Measurements from ENCODE around the gene ARID1B. TPM values are rescaled to one million over a fixed set of nuclear protein-coding genes. Genes with fewer than 3 reads are reported as not detected.
A peak's percentile ranks its signal among the peaks of the same experiment; 100 is the strongest.

Gene ARID1B
- total and polyA plus RNA-seq, 12 donors = 13.3 to 85.6 (median 50.9) TPM

DNA sequence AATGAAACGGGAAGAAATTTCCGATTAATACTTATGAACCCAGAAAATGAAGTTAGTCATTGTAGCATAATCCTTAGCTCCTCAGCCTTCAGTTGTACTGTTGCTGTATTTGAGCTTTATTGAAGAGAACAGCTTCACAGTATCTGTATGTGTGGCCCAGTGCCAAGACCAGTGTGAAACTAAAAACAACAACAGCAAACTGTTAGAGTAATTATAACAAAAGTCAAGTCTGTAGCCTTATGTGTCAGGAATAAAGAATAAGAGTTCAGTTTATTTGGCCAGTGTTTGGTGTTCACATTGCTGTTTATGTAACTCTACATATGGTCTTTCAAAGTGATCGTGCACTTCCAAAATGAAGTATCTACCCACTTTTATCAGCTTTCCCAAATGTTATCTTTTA is 70.9 kb downstream of the ARID1B start:
- intact Hi-C loops (cut with DNase I) = no loop called here
- Histone ChIP-seq H3K4me1 (replicated peaks in 1 of 2) (peaks cover 8 to 65% of the 10 kb centered on the region in 2 donors), H3K27me3 (no peaks in the 10 kb centered on the region), H3K27ac (no peak overlapping the region), H3K4me3 (no peak overlapping the region), H3K36me3 (replicated peaks in 1 of 2) (no peaks in the 10 kb centered on the region), H3K9me3 (replicated peaks in 1 of 3) (no peaks in the 10 kb centered on the region)
- WGBS, 4 donors = 57 to 74% (median 60%) methylated on average over 3 of the region's 3 CpGs
- no peak for DNase-seq
- TF ChIP-seq, protein P1, sequence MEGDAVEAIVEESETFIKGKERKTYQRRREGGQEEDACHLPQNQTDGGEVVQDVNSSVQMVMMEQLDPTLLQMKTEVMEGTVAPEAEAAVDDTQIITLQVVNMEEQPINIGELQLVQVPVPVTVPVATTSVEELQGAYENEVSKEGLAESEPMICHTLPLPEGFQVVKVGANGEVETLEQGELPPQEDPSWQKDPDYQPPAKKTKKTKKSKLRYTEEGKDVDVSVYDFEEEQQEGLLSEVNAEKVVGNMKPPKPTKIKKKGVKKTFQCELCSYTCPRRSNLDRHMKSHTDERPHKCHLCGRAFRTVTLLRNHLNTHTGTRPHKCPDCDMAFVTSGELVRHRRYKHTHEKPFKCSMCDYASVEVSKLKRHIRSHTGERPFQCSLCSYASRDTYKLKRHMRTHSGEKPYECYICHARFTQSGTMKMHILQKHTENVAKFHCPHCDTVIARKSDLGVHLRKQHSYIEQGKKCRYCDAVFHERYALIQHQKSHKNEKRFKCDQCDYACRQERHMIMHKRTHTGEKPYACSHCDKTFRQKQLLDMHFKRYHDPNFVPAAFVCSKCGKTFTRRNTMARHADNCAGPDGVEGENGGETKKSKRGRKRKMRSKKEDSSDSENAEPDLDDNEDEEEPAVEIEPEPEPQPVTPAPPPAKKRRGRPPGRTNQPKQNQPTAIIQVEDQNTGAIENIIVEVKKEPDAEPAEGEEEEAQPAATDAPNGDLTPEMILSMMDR (IDR thresholded peaks at IDR 0.05) = no peak
- no peak for TF ChIP-seq POLR2A (IDR thresholded peaks at IDR 0.05)

DNA sequence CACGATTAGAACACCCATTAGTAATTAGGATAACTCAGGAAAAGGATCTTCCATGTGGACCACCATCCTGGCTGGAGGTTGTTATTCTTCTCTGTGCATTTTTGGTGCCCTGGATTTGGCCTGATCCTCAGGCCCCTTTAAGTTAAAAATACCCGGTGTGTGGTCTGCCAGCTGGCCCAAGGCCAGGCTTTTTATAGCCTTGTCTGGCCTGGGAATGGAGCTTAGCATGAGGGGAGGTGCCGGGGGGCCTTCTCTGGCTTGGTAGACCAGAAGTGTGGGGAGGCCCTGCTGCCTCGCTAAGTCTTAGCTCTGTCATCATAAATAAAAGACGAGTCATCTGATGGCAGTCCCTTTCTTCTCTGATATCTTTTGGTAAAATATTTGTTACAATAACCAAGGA is 71.4 kb downstream of the ARID1B start:
- whole genome bisulfite sequencing, 4 donors = 19 to 31% (median 26%) methylated on average over 4 to 5 of the region's 5 CpGs
- DNase-seq = peak in 5 of 7 donors; percentile 26 to 68 (median 42)
- TF ChIP-seq, protein P1 (IDR thresholded peaks at IDR 0.05) = no peak
- no peak for TF ChIP-seq POLR2A (IDR thresholded peaks at IDR 0.05)
- no peaks in the 10 kb centered on the region for H3K27me3 ChIP-seq
- H3K27ac ChIP-seq = no peak overlapping the region
- H3K36me3 ChIP-seq (replicated peaks in 1 of 2) = no peaks in the 10 kb centered on the region
- no peaks in the 10 kb centered on the region for H3K9me3 ChIP-seq (replicated peaks in 1 of 3)
- peaks cover 8 to 65% of the 10 kb centered on the region in 2 donors for H3K4me1 ChIP-seq (replicated peaks in 1 of 2)
- intact Hi-C loops (cut with DNase I) = no loop called here
- H3K4me3 ChIP-seq = no peak overlapping the region

DNA sequence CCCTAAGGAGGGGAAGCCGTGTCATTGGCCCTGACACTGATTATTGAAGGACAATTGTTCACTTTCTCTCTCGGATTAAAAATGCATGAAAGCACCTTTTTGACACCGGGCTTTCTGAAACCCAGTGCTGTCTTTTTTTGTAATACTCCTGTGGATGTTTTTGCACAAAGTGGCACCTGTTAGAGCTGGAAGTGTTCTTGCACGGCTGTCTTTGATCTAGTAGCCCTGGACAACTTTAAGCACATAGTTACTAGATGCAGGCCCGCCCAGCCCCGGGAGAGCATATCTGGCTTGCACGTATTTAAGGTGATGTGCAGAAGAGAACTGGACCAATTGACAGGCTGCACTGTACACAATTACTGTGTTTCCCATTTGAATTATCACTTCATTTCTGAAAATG is 72.6 kb downstream of the ARID1B start:
- WGBS, 4 donors = 59 to 72% (median 66%) methylated on average over 7 of the region's 7 CpGs
- TF ChIP-seq, protein P1 (IDR thresholded peaks at IDR 0.05) = no peak
- TF ChIP-seq POLR2A (IDR thresholded peaks at IDR 0.05) = no peak
- Histone ChIP-seq H3K4me1 (replicated peaks in 1 of 2) (peaks cover 8 to 64% of the 10 kb centered on the region in 2 donors), H3K27me3 (no peaks in the 10 kb centered on the region), H3K27ac (no peak overlapping the region), H3K36me3 (replicated peaks in 1 of 2) (no peaks in the 10 kb centered on the region), H3K4me3 (no peak overlapping the region), H3K9me3 (replicated peaks in 1 of 3) (no peaks in the 10 kb centered on the region)
- intact Hi-C loops (cut with DNase I) = no loop called here
- no peak for DNase-seq

DNA sequence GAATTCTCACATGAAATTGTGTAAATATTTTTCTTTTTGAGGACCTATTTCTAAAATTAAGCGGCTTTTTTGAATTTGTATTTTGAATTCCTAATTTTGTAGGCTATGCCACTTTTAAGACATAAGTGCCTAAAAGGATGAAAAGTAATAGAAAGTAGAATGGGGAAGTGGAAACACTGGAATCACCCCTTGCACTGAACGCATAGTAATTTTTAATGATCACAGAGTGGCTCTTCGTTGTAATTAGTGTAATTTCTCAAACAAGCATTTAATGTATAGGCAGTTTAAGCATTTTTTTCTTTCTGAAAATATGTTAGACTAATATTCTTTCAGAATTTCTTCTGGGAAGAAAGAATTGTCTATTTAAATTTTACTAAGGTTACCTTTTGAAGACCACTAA is 73.2 kb downstream of the ARID1B start:
- intact Hi-C loops (cut with DNase I) = no loop called here
- H3K36me3 ChIP-seq (replicated peaks in 1 of 2) = no peaks in the 10 kb centered on the region
- no peaks in the 10 kb centered on the region for H3K27me3 ChIP-seq
- no peak overlapping the region for H3K4me3 ChIP-seq
- H3K27ac ChIP-seq = no peak overlapping the region
- WGBS, 4 donors = 83 to 87% (median 84%) methylated on average over 3 of the region's 3 CpGs
- peaks cover 8 to 58% of the 10 kb centered on the region in 2 donors for H3K4me1 ChIP-seq (replicated peaks in 1 of 2)
- no peaks in the 10 kb centered on the region for H3K9me3 ChIP-seq (replicated peaks in 1 of 3)
- no peak for DNase-seq
- TF ChIP-seq POLR2A (IDR thresholded peaks at IDR 0.05) = no peak
- TF ChIP-seq, protein P1 (IDR thresholded peaks at IDR 0.05) = no peak

Measured in adrenal gland (tissue), 12 donors.